SU-DHL-6 (cell line): ENCODE measurements around the gene ZDHHC24.

Experiments
- CTCF ChIP-seq: fragments of 200-600 bp; sonication (generic); IDR thresholded peaks from one replicate; pipeline ENCODE4 v1.5.1; 2017; ENCODE audit warnings: antibody characterized with exemption, mild to moderate bottlenecking, low read length, moderate library complexity; ENCODE audit not compliant: insufficient read depth, poor library complexity, severe bottlenecking
- EZH2phosphoT487 ChIP-seq: fragments of 200-600 bp; sonication (generic), shearing (Covaris generic); conservative IDR thresholded peaks from 2 replicates; pipeline ENCODE4 v1.6.1; 2018; ENCODE audit warnings: mild to moderate bottlenecking, antibody characterized with exemption, low read length, moderate library complexity, mixed read lengths

DNA sequence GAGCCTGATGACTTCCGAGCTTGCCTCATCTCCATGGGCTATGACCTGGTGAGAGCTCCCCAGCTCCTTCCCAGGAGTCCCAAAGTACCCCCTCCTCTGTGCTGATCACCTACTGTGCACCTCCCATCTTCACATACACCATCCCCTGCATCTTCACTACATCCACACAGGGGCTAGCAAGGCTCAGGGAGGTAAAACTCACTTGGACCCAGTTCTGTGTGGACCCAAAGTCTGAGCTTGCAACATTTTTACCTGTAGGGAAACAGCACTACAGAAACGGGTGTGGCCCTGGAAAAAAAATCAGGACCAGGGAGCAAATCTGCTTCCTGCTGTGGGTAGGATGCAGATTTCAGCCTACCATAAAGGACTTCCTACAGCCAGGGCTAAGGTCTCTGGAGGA, 16.4 kb upstream of the ZDHHC24 start:
- TF ChIP-seq CTCF (no peak), EZH2phosphoT487 (no peak)
